Tibial nerve (tissue), 4 donors: ENCODE data around the gene CACNA1F. TPM values are rescaled to one million over a fixed set of nuclear protein-coding genes. Genes with fewer than 3 reads are reported as not detected.
"Not testable (repeated sequence)": the region's sequence is repeated elsewhere in the genome, so short reads cannot be mapped to it uniquely, and the experiment has no call there.

Experiments used
- DNase-seq, 2 donors: peaks; one replicate each; pipeline ENCODE4 v3.0.0-alpha.2; 2019; ENCODE audit warnings: low spot score in 2 of 2
- H3K27ac ChIP-seq, 4 donors: fragments of 200-600 bp; sonication (generic) in 3 of 4; one replicate each; pipeline ENCODE4 v1.5.1; 2017 to 2019; ENCODE audit warnings: mild to moderate bottlenecking in 1 of 4
- H3K27me3 ChIP-seq, 2 donors: fragments of 200-600 bp; sonication (generic) in 1 of 2; one replicate each; pipeline versions ENCODE4 v1.5.1 to v1.6.0; 2017 to 2019
- H3K36me3 ChIP-seq, 3 donors: fragments of 200-600 bp; sonication (generic); one replicate each; pipeline ENCODE4 v1.5.1; 2018 to 2019
- H3K4me1 ChIP-seq, 4 donors: fragments of 200-600 bp; sonication (generic) in 3 of 4; one replicate each; pipeline ENCODE4 v1.5.1; 2017 to 2019
- H3K4me3 ChIP-seq, 4 donors: fragments of 200-600 bp; sonication (generic) in 3 of 4; one replicate each; pipeline ENCODE4 v1.5.1; 2017 to 2019; ENCODE audit warnings: mild to moderate bottlenecking in 1 of 4, moderate library complexity in 1 of 4
- H3K9me3 ChIP-seq, 4 donors: fragments of 200-600 bp; sonication (generic) in 3 of 4; one replicate each; pipeline ENCODE4 v1.5.1; 2017 to 2019
- EP300 ChIP-seq, 2 donors: sonication (generic); formaldehyde crosslinking; IDR thresholded peaks; one replicate each; pipeline ENCODE4 v1.6.1; 2017; ENCODE audit warnings: antibody characterized with exemption in 2 of 2, mild to moderate bottlenecking in 1 of 2
- POLR2A ChIP-seq, 2 donors: fragments of 450-650 bp; IDR thresholded peaks; one replicate each; pipeline ENCODE4 v1.6.1; 2017; ENCODE audit warnings: antibody characterized with exemption in 2 of 2, mild to moderate bottlenecking in 2 of 2, moderate library complexity in 2 of 2
- WGBS, 2 donors: methylation state at CpG; one replicate each; pipeline ENCODE4 v1.1.5; 2018; 5-methylcytosine and 5-hydroxymethylcytosine counted together
- total RNA-seq, 4 donors: library from RNA; depleted of rRNA; stranded (reverse); fragments of >200 nt; gene quantifications; one replicate each; pipeline ENCODE4 v1.1.0, GENCODE V29; 2016
- TF ChIP-seq, protein P1 (sequence below), 5 experiments: fragments of 200-600 bp in 3 of 5; fragments of 450-650 bp in 2 of 5; sonication (generic) in 3 of 5; IDR thresholded peaks; one replicate each; pipeline ENCODE4 v1.5.1; 2016 to 2019; ENCODE audit warnings: antibody characterized with exemption in 5 of 5, mild to moderate bottlenecking in 3 of 5, moderate library complexity in 2 of 5

CACNA1F gene
- total RNA-seq, 4 donors from 2014 or later: under 0.01 to 1.0 (median 0.40) TPM

DNA sequence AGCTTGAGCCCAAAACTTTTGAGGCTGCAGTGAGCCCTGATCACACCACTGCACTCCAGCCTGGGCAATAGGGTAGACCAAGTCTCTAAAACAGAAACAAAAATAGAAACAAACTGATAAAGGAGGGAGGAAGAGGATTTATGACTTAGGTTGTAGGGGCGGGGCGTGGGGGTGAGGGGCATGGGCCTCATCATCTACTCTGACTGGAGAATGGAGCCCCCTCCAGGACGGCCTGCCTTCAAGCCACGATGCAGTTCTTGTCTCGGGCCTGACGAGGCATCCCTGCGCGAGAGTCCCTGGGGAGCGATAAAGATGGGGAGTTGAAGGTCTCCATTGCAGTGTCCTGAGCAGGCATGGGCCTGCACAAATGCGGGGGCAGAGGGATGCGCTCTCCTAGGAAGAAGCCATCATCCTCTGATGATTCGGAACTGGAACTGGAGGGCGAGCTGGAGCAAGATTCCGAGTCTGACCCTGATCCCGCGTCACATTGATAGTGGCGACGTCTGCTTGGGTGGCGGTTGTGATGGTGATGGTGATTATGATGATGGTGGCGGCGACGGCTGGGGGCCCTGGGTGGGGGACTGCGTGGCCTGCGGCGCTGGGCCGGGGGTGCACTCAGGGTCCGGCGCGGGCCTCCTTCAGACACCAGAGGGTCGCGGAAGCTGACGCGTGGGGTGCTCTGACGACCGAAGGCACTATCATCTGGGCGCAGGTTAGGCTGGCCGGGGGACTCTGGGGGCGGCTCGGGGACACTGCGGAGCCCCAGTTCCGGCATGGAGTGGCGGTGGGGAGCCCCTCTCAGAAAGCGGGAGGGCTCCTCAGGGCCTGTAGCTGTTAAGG, 57.5 kb downstream of the CACNA1F start:
- Histone ChIP-seq H3K27me3 (no peaks in the 10 kb centered on the region), H3K4me1 (peaks cover 0 to 5% (median 2%) of the 10 kb centered on the region in 4 donors), H3K4me3 (no peak overlapping the region), H3K27ac (peak overlapping the region in 1 of 4 donors; percentile 37), H3K36me3 (peaks cover 0 to 65% (median 0%) of the 10 kb centered on the region in 3 donors), H3K9me3 (no peaks in the 10 kb centered on the region)
- TF ChIP-seq POLR2A (IDR thresholded peaks at IDR 0.05) (no peak), EP300 (IDR thresholded peaks at IDR 0.05) (no peak)
- TF ChIP-seq, protein P1, sequence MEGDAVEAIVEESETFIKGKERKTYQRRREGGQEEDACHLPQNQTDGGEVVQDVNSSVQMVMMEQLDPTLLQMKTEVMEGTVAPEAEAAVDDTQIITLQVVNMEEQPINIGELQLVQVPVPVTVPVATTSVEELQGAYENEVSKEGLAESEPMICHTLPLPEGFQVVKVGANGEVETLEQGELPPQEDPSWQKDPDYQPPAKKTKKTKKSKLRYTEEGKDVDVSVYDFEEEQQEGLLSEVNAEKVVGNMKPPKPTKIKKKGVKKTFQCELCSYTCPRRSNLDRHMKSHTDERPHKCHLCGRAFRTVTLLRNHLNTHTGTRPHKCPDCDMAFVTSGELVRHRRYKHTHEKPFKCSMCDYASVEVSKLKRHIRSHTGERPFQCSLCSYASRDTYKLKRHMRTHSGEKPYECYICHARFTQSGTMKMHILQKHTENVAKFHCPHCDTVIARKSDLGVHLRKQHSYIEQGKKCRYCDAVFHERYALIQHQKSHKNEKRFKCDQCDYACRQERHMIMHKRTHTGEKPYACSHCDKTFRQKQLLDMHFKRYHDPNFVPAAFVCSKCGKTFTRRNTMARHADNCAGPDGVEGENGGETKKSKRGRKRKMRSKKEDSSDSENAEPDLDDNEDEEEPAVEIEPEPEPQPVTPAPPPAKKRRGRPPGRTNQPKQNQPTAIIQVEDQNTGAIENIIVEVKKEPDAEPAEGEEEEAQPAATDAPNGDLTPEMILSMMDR (IDR thresholded peaks at IDR 0.05): no peak
- no peak for DNase-seq
- WGBS, 2 donors: 86 to 90% methylated on average over 30 to 43 of the region's 43 CpGs

DNA sequence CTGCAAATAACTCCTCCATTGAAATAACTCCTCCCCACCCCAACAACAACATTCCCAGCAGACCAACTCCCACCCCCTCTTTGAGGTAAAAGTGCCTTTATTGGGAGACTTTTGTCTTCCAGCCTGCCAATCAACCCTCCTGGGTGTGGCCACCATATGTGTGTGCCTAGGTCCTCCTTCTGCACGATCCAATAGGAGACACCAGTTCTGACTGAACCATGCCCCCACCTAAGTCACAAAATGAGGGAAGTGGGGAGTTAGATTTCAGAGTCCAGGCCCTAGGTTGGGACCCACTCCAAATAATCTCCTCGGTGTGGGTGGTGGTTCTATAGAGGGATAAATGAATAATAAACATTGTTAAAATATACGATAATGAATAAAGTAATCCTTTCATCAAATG, 58.4 kb downstream of the CACNA1F start:
- Histone ChIP-seq H3K4me3 (no peak overlapping the region), H3K27me3 (no peaks in the 10 kb centered on the region), H3K9me3 (no peaks in the 10 kb centered on the region), H3K36me3 (peaks cover 0 to 60% (median 0%) of the 10 kb centered on the region in 3 donors), H3K4me1 (peaks cover 0 to 5% (median 2%) of the 10 kb centered on the region in 4 donors), H3K27ac (no peak overlapping the region)
- WGBS, 2 donors: 57 to 58% methylated on average over 3 of the region's 3 CpGs
- TF ChIP-seq POLR2A (IDR thresholded peaks at IDR 0.05): no peak
- no peak for TF ChIP-seq EP300 (IDR thresholded peaks at IDR 0.05)
- TF ChIP-seq, protein P1 (IDR thresholded peaks at IDR 0.05): no peak
- no peak for DNase-seq

DNA sequence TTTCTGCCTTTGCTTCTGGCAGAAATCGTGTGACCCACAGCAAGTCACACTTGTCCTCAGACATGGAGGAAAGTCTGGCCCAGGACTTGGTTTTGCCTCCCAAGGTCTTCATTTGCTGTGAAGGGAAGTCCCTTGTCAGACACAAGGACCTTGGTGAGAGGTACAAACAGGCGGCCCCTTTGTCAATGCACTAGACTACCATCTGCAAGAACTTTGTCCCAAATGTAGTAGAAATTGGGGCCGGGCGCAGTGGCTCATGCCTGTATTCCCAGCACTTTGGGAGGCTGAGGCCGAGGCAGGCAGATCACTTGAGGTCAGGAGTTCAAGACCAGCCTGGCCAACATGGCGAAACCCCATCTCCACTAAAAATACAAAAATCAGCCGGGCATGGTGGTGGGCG, 59.6 kb downstream of the CACNA1F start:
- not testable (repeated sequence) for H3K27me3 ChIP-seq, H3K4me1 ChIP-seq, H3K9me3 ChIP-seq, DNase-seq, H3K4me3 ChIP-seq
- Histone ChIP-seq H3K27ac (peak overlapping the region; percentile 83 to 95 (median 88)), H3K36me3 (peaks cover 0 to 48% (median 0%) of the 10 kb centered on the region in 3 donors)
- WGBS, 2 donors: 85 to 87% methylated on average over 7 to 8 of the region's 8 CpGs

DNA sequence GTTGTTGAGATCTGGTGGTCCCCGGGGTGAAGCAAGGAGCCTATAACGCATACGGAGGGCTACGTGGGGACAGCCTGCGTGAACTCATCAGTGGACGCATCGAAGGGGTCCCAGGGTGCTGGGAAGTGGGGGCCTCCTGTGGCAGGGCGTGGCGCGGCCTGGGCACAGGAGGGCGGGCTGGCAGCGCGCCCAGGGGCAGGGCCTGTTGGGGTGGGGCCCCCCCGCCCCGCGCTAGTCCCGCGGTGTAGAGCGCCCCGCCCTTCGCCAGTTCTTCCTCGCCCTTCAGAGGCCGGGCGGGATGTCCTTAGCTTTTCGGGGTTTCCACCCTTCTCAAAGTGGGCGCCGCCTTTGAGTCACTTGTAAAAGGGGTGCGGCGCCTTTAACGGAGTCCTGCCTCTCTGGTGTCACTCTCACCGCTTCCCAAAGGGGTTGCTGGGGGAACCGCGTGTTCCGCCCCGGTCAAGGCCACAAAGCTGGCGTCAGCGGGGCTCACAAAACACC, 60.8 kb downstream of the CACNA1F start:
- Histone ChIP-seq H3K27ac (peak overlapping the region; percentile 83 to 95 (median 88)), H3K27me3 (no peaks in the 10 kb centered on the region), H3K4me3 (peak overlapping the region; percentile 52 to 70 (median 55)), H3K4me1 (peaks cover 0 to 13% (median 2%) of the 10 kb centered on the region in 4 donors), H3K36me3 (peaks cover 0 to 36% (median 0%) of the 10 kb centered on the region in 3 donors), H3K9me3 (no peaks in the 10 kb centered on the region)
- WGBS, 2 donors: 0 to 60% methylated on average over 13 to 37 of the region's 37 CpGs
- peak; percentile 55 for DNase-seq
- TF ChIP-seq POLR2A (IDR thresholded peaks at IDR 0.05) (peak in 1 of 2 donors; percentile 37), EP300 (IDR thresholded peaks at IDR 0.05) (peak; percentile 35 to 54)
- TF ChIP-seq, protein P1 (IDR thresholded peaks at IDR 0.05): no peak

DNA sequence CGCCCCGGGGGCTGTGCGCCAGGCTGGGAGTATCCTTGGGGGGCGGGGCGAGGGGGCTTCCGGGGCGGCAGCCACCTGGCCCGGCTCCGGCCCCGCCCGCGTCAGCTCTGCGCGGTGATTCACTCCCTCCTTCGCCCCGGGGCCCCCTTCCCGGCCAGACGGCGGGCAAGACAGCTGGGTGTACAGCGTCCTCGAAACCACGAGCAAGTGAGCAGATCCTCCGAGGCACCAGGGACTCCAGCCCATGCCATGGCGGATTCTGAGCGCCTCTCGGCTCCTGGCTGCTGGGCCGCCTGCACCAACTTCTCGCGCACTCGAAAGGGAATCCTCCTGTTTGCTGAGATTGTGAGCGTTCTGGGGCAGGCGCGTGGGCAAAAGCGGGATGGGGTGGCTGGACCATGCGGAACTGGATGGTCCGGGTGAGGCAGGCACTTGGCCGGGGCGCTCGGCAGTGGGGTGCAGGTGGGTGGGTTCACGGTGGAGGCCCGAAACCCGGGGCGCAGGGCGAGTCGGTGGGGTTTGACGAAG, 61.3 kb downstream of the CACNA1F start, which contains the start of gene PLP2:
PLP2 (plus strand) TSS at position 147 of the 528 bp plus-strand sequence; CDS start at position 250, 103 bp downstream.
- no peak for DNase-seq

More for the DNA sequence above, 61.3 kb downstream of the CACNA1F start, which contains the start of gene PLP2:
- TF ChIP-seq POLR2A (IDR thresholded peaks at IDR 0.05) (peak in 1 of 2 donors; percentile 35), EP300 (IDR thresholded peaks at IDR 0.05) (peak in 1 of 2 donors; percentile 67)
- TF ChIP-seq, protein P1 (IDR thresholded peaks at IDR 0.05): no peak
- H3K27ac ChIP-seq: peak within 1 kb of the TSS; percentile 83 to 95 (median 88)
- 0 to 52% methylated on average over 10 to 37 of the region's 46 CpGs for WGBS, 2 donors
- no peaks in the 10 kb centered on the region for H3K27me3 ChIP-seq
- H3K4me3 ChIP-seq: peak within 1 kb of the TSS; percentile 52 to 70 (median 55)
- peaks cover 0 to 15% (median 2%) of the 10 kb centered on the region in 4 donors for H3K4me1 ChIP-seq
- peaks cover 0 to 33% (median 0%) of the 10 kb centered on the region in 3 donors for H3K36me3 ChIP-seq
- H3K9me3 ChIP-seq: no peaks in the 10 kb centered on the region
